Transverse colon (tissue), 4 donors: ENCODE data around the gene HMGCL. TPM values are rescaled to one million over a fixed set of nuclear protein-coding genes. Genes with fewer than 3 reads are reported as not detected.
A peak's percentile ranks its signal among the peaks of the same experiment; 100 is the strongest.

Experiments used
- DNase-seq: peaks from one replicate; pipeline ENCODE4 v3.0.0-alpha.2; 2019
- H3K27ac ChIP-seq, 4 donors: fragments of 200-600 bp; sonication (generic); 2 replicates each; pipeline ENCODE4 v1.5.1; 2016 to 2018; ENCODE audit warnings: inconsistent platforms in 4 of 4
- H3K27me3 ChIP-seq: fragments of 200-600 bp; sonication (generic); 2 replicates; pipeline ENCODE4 v1.5.1; 2017; ENCODE audit warnings: inconsistent platforms
- H3K36me3 ChIP-seq, 4 donors: fragments of 200-600 bp; sonication (generic); 2 replicates each; pipeline ENCODE4 v1.5.1; 2017 to 2019; ENCODE audit warnings: inconsistent platforms in 4 of 4
- H3K4me1 ChIP-seq, 4 donors: fragments of 200-600 bp; sonication (generic); 2 replicates each; pipeline ENCODE4 v1.5.1; 2017 to 2020; ENCODE audit warnings: inconsistent platforms in 4 of 4
- H3K4me3 ChIP-seq, 4 donors: fragments of 200-600 bp; sonication (generic); 1 replicate in 1 of 4; 2 replicates in 3 of 4; pipeline versions ENCODE4 v1.5.1 to v1.6.1; 2017 to 2019; ENCODE audit warnings: inconsistent platforms in 4 of 4
- H3K9me3 ChIP-seq, 2 donors: fragments of 200-600 bp; sonication (generic); 2 replicates each; pipeline ENCODE4 v1.5.1; 2017 to 2019; ENCODE audit warnings: inconsistent platforms in 2 of 2
- EP300 ChIP-seq: sonication (generic); formaldehyde crosslinking; IDR thresholded peaks from one replicate; pipeline ENCODE4 v1.6.1; 2017; ENCODE audit warnings: antibody characterized with exemption, low read depth
- POLR2A ChIP-seq: fragments of 450-650 bp; IDR thresholded peaks from one replicate; pipeline ENCODE4 v1.6.1; 2016; ENCODE audit warnings: antibody characterized with exemption, mild to moderate bottlenecking, moderate library complexity
- POLR2AphosphoS5 ChIP-seq, 3 donors: sonication (generic); formaldehyde crosslinking; IDR thresholded peaks; one replicate each; pipeline ENCODE4 v1.6.1; 2016; ENCODE audit warnings: antibody characterized with exemption in 3 of 3
- WGBS, 2 donors: methylation state at CpG; one replicate each; pipeline ENCODE4 v1.1.5; 2018; ENCODE audit warnings: low coverage in 1 of 2; 5-methylcytosine and 5-hydroxymethylcytosine counted together
- in situ Hi-C, 4 donors: fragments of 200-750 bp; cut with MboI; loops; one replicate each; pipeline versions ENCODE4 v1.15.0 to v1.15.1; 2017; ENCODE audit warnings: low sequenced_read_pairs in 3 of 4, low pct_ligation_motif_present in 1 of 4, low pct_unique_long_range_greater_than_20kb in 1 of 4
- intact Hi-C: fragments of 100-400 bp; cut with DNase I; formaldehyde crosslinking; loops from one replicate; pipeline ENCODE4 v1.15.1; 2023; ENCODE audit warnings: low total_unique reads
- total RNA-seq, 4 donors: library from RNA; depleted of rRNA; stranded (reverse); fragments of >200 nt; gene quantifications; one replicate each; pipeline ENCODE4 v1.1.0, GENCODE V29; 2016
- TF ChIP-seq, protein P1 (sequence below), 5 experiments: fragments of 200-600 bp in 3 of 5; fragments of 450-650 bp in 2 of 5; sonication (generic) in 3 of 5; IDR thresholded peaks; 1 replicate in 2 of 5; 2 replicates in 3 of 5; pipeline ENCODE4 v1.5.1; 2016 to 2017; ENCODE audit warnings: antibody characterized with exemption in 5 of 5, inconsistent platforms in 3 of 5, mild to moderate bottlenecking in 2 of 5, moderate library complexity in 1 of 5

The HMGCL gene
- total RNA-seq: 10 to 100 TPM; 59.8 to 83.4 (median 60.7) TPM

DNA sequence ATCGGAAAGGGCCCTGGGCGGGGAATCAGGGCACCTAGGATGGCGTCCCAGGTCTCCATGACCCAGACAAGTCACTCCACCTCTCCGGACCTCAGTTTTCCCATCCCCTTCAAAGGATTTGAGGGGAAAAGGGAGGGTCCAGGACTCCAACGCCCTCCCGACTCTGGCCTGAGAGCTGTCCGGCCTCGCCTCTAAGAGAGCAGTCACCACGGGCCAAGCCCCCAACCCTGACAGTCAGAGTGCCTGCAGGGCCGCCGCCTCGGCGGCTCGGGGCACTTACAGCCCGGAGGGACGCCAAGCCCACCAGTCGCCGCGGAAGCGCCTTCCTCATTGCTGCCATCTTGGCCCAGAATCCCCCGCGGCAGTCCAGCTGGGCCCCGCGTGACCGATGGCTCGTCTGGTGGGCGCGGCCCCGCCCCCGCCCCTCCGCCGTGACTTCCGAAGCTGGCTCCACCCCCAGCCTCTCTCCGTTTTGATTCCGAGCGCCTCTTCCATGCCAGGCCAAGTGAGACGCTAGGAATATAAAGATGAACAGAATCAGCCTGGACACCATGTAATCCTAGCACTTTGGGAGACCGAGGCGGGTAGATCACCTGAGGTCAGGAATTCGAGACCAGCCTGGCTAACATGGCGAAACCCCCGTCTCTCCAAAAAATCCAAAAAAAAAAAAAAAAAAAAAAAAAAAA is at the start of gene HMGCL:
Gene HMGCL, minus strand, starts transcription at position 354 of the 686 bp plus-strand sequence. Its CDS starts 14 bp downstream, at position 340.
- peak; percentile 96 to 97 (median 96) for TF ChIP-seq POLR2AphosphoS5 (IDR thresholded peaks at IDR 0.05)
- TF ChIP-seq, protein P1, sequence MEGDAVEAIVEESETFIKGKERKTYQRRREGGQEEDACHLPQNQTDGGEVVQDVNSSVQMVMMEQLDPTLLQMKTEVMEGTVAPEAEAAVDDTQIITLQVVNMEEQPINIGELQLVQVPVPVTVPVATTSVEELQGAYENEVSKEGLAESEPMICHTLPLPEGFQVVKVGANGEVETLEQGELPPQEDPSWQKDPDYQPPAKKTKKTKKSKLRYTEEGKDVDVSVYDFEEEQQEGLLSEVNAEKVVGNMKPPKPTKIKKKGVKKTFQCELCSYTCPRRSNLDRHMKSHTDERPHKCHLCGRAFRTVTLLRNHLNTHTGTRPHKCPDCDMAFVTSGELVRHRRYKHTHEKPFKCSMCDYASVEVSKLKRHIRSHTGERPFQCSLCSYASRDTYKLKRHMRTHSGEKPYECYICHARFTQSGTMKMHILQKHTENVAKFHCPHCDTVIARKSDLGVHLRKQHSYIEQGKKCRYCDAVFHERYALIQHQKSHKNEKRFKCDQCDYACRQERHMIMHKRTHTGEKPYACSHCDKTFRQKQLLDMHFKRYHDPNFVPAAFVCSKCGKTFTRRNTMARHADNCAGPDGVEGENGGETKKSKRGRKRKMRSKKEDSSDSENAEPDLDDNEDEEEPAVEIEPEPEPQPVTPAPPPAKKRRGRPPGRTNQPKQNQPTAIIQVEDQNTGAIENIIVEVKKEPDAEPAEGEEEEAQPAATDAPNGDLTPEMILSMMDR (IDR thresholded peaks at IDR 0.05): no peak
- TF ChIP-seq EP300: no peak
- peak; percentile 91 for TF ChIP-seq POLR2A
- Histone ChIP-seq H3K27me3 (no peaks in the 10 kb centered on the region), H3K27ac (peak within 1 kb of the TSS; percentile 90 to 96 (median 93)), H3K36me3 (no peaks in the 10 kb centered on the region), H3K9me3 (no peaks in the 10 kb centered on the region), H3K4me1 (peaks cover 0 to 14% (median 7%) of the 10 kb centered on the region in 4 donors), H3K4me3 (peak within 1 kb of the TSS; percentile 89 to 100 (median 90))
- intact Hi-C loops: no loop called here
- in situ Hi-C loops: no loop called here
- peak; percentile 93 for DNase-seq
- 0% methylated on average over 6 of the region's 42 CpGs; no CpG with 5 or more reads in 1 of the 2 donors for WGBS, 2 donors

DNA sequence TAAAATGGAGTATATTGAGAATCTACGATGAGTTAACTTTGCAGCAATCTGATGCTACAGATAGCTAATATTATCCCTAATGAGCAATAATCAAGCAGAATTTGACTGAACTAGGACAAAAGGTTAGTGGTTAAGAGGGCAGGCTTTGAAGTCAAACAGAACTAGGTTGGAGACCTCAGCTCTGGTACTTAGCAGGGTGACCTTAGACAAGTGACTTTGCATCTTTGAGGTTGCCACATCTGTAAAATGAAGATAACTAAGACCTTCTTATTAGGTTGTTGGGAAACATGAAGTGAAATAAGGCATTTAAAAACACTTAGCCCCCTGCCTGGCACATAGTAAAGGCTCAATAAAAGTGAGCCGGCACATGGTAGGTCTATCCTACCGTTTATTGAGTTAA is 47.2 kb upstream of the HMGCL start:
- TF ChIP-seq EP300 (no peak), POLR2AphosphoS5 (IDR thresholded peaks at IDR 0.05) (no peak), POLR2A (no peak)
- TF ChIP-seq, protein P1 (IDR thresholded peaks at IDR 0.05): no peak
- Histone ChIP-seq H3K4me1 (peaks cover under 1 to 8% (median 2%) of the 10 kb centered on the region in 4 donors), H3K9me3 (no peaks in the 10 kb centered on the region), H3K27ac (no peak overlapping the region), H3K4me3 (no peak overlapping the region), H3K27me3 (no peaks in the 10 kb centered on the region), H3K36me3 (no peaks in the 10 kb centered on the region)
- intact Hi-C loops (no loop called here), in situ Hi-C loops (no loop called here)
- WGBS, 2 donors: 82 to 100% methylated on average over 1 to 3 of the region's 3 CpGs
- DNase-seq: no peak

DNA sequence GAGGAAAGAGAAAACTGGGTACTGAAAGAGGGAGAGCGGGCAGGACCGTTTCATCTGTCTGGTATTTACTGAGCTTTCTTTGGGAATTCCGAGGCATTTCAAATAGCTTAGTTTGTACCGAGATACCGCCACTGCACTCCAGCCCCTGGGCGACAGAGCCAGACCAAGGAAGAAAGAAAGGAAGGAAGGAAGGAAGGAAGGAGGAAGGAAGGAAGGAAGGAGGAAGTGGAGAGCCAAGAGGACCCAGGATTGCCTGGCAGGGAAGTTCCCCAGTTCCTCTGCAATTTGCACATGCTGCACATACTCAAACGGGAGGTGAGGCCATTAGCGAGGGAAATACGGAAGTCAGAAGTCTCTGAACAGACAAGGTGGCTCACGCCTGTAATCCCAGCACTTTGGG is 43.8 kb upstream of the HMGCL start:
- peak overlapping the region in 3 of 4 donors; percentile 64 to 88 (median 67) for H3K4me3 ChIP-seq
- in situ Hi-C loops (loop anchor here in 1 of 4 donors (10.0 kb wide), 1 partner anchor 64 kb away; the partner anchor contains the start of gene GALE), intact Hi-C loops (loop anchor here (10.0 kb wide), 1 partner anchor 64 kb away; the partner anchor contains the start of gene GALE)
- WGBS, 2 donors: 68 to 73% methylated on average over 9 to 10 of the region's 10 CpGs
- no peaks in the 10 kb centered on the region for H3K27me3 ChIP-seq
- no peak for DNase-seq
- H3K4me1 ChIP-seq: peaks cover 2 to 29% (median 20%) of the 10 kb centered on the region in 4 donors
- peaks cover 0 to 7% (median 0%) of the 10 kb centered on the region in 4 donors for H3K36me3 ChIP-seq
- no peak for TF ChIP-seq EP300
- TF ChIP-seq, protein P1 (IDR thresholded peaks at IDR 0.05): no peak
- no peak for TF ChIP-seq POLR2AphosphoS5 (IDR thresholded peaks at IDR 0.05)
- TF ChIP-seq POLR2A: no peak
- H3K27ac ChIP-seq: peak overlapping the region; percentile 76 to 88 (median 84)
- no peaks in the 10 kb centered on the region for H3K9me3 ChIP-seq

DNA sequence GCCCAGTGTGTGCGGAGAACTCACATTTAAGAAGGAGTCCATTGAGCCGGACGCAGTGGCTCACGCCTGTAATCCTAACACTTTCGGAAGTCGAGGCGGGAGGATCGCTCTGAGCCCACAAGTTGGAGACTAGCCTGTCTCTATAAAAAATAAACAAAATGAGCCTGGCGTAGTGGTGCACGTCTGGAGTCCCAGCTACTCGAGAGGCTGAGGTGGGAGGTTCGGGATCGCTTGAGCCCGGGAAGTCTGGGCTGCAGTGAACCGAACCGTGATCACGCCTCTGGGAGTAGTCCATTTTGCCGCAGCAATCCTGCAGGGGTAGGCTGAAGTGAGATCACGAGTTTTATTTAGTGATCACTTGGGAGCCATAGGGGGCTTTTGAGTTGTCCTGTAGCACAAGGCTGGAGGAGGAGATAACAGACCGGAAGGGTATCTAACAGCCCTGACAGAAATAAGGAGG is 43.4 kb upstream of the HMGCL start:
- Histone ChIP-seq H3K36me3 (peaks cover 0 to 8% (median 0%) of the 10 kb centered on the region in 4 donors), H3K4me3 (peak overlapping the region in 3 of 4 donors; percentile 64 to 88 (median 67)), H3K9me3 (no peaks in the 10 kb centered on the region), H3K27ac (peak overlapping the region; percentile 76 to 88 (median 84)), H3K4me1 (peaks cover 2 to 29% (median 20%) of the 10 kb centered on the region in 4 donors), H3K27me3 (no peaks in the 10 kb centered on the region)
- no peak for TF ChIP-seq POLR2A
- TF ChIP-seq, protein P1 (IDR thresholded peaks at IDR 0.05): peak in 4 of 5 experiments; percentile 10 to 50 (median 31)
- no peak for TF ChIP-seq POLR2AphosphoS5 (IDR thresholded peaks at IDR 0.05)
- intact Hi-C loops (loop anchor here (10.0 kb wide), 1 partner anchor 64 kb away; the partner anchor contains the start of gene GALE), in situ Hi-C loops (loop anchor here in 1 of 4 donors (10.0 kb wide), 1 partner anchor 64 kb away; the partner anchor contains the start of gene GALE)
- 14 to 17% methylated on average over 10 to 20 of the region's 20 CpGs for WGBS, 2 donors
- no peak for DNase-seq
